GM18517 (cell line): Measurements from ENCODE around the gene NCR2.

Experiments
- ATAC-seq: cut with Tn5 transposase; IDR thresholded peaks from one replicate; pipeline ENCODE4 v1.9.1; 2021; ENCODE audit warnings: mild to moderate bottlenecking, moderate library complexity; ENCODE audit not compliant: unreplicated experiment

The NCR2 gene

DNA sequence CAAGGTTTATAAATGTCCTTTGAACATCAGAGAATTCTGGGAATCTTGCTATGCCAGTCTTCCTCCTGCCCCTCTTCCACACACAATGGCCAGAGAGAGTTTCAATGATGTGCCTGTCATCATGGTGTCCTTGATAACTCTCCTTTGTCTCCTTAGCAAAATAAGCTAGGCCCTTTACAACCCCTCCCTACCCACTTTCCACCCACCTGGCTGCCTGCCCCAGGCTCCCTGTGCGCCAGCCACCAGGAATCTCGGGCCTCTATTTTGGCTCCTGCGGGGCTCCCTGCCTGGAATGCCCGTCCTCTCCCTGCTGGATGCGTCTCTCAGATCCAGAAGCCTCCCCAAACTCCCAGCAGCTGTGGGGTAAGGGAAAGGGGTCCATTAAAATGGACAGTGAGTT lies 60.9 kb downstream of the NCR2 start:
- no peak for ATAC-seq

DNA sequence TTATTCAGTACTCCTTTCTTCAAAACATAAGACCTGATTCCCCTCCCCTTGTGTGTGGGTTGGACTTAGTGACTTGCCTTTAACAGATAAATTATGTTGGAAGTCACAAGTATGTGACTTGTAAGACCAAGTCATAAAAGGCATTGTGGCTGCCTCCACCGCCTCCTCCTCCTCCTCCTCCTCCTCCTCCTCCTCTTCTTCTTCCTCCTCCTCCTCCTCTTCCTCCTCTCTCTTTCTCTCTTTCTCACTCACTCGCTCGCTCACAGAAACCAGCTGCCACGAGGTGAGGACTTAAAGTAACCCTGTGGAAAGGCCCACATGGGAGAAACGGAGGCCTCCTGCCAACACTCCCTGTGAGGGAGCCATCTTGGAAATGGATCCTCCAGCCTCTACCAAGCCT lies 64.0 kb downstream of the NCR2 start:
- no peak for ATAC-seq
